K562 (cell line): Measurements from ENCODE around the gene TYW1. TPM values are rescaled to one million over a fixed set of nuclear protein-coding genes. Genes with fewer than 3 reads are reported as not detected.

Experiments
- ATAC-seq: fragments of 200-7000 bp; cut with Tn5 transposase; 3 replicates; pipeline ENCODE4 v1.9.1; 2020; ENCODE audit warnings: moderate library complexity
- BruUV-seq: library from RNA; stranded (reverse); fragments of 400-500 nt; replicated peaks from 2 replicates; lab custom pipeline; 2021; lab: Mats Ljungman, UMichigan
- CTCF ChIA-PET: fragments of 300-600 bp; formaldehyde crosslinking; extraction: SDS; loops from one replicate; lab custom pipeline; 2021; ENCODE audit warnings: low intra/inter-chr PET ratio; lab: Yijun Ruan, JAX
- POLR2A ChIA-PET: fragments of 300-600, 350-650 bp; sonication (Branson Sonifier 250); formaldehyde crosslinking; extraction: SDS; loops from one replicate; lab custom pipeline; 2021; ENCODE audit warnings: antibody characterized with exemption, inconsistent platforms; lab: Yijun Ruan, JAX
- DNase-seq, 4 experiments: peaks; one replicate each; pipeline versions ENCODE4 v3.0.0 to v3.0.0-alpha.2; 2011 to 2018; ENCODE audit warnings: low spot score in 3 of 4, mixed read lengths in 3 of 4; ENCODE audit errors: extremely low read depth in 1 of 4
- FAIRE-seq: peaks from 2 replicates; lab custom pipeline; 2011; peaks lifted over from hg19 to GRCh38; lab: Jason Lieb, UNC
- H2AFZ ChIP-seq: 2 replicates; pipeline ENCODE4 v1.6.0; 2011; ENCODE audit warnings: low read depth, low read length, control low read depth, inconsistent platforms
- H3K27ac ChIP-seq: fragments of 200-600 bp; 3 replicates; pipeline ENCODE4 v1.8.0; 2011; ENCODE audit warnings: low read depth, mild to moderate bottlenecking, control low read depth, inconsistent platforms, low read length, moderate library complexity, mixed read lengths; ENCODE audit errors: extremely low read depth
- H3K27me3 ChIP-seq, 2 experiments: fragments of 300-600 bp in 1 of 2; 2 replicates in 1 of 2; 3 replicates in 1 of 2; pipeline versions ENCODE4 v1.6.0 to v1.8.0; 2011; ENCODE audit warnings: inconsistent platforms in 2 of 2, low read length in 2 of 2, mild to moderate bottlenecking in 1 of 2, mixed read lengths in 1 of 2, moderate library complexity in 1 of 2; ENCODE audit not compliant: control insufficient read depth in 2 of 2, insufficient read depth in 2 of 2
- H3K36me3 ChIP-seq: fragments of 300-600 bp; 3 replicates; pipeline ENCODE4 v1.8.0; 2011; ENCODE audit warnings: mild to moderate bottlenecking, low read length, inconsistent platforms; ENCODE audit not compliant: control insufficient read depth, insufficient read depth
- H3K4me1 ChIP-seq, 2 experiments: fragments of 200-600 bp in 1 of 2; replicated peaks in 1 of 2; 2 replicates in 1 of 2; 3 replicates in 1 of 2; pipeline versions ENCODE4 v1.5.1 to v1.8.0; 2011; ENCODE audit warnings: inconsistent platforms in 2 of 2, low read length in 2 of 2, mild to moderate bottlenecking in 1 of 2, mixed read lengths in 1 of 2, moderate library complexity in 1 of 2; ENCODE audit not compliant: control insufficient read depth in 2 of 2, insufficient read depth in 2 of 2
- H3K4me2 ChIP-seq: 2 replicates; pipeline ENCODE4 v1.6.1; 2011; ENCODE audit warnings: low read length, control low read depth, inconsistent platforms, mixed read lengths; ENCODE audit not compliant: insufficient read depth
- H3K4me3 ChIP-seq: fragments of 200-600 bp; sonication (generic), shearing (Covaris generic); 2 replicates; pipeline ENCODE4 v1.5.1; 2016; ENCODE audit warnings: control low read depth, inconsistent platforms
- H3K79me2 ChIP-seq: fragments of 200-600 bp; 3 replicates; pipeline ENCODE4 v1.8.0; 2011; ENCODE audit warnings: low read length, inconsistent platforms; ENCODE audit not compliant: control insufficient read depth, insufficient read depth
- H3K9ac ChIP-seq, 2 experiments: 2 replicates each; pipeline versions ENCODE4 v1.6.0 to v1.6.1; 2011; ENCODE audit warnings: low read depth in 2 of 2, low read length in 2 of 2, control low read depth in 1 of 2, inconsistent platforms in 1 of 2, mild to moderate bottlenecking in 1 of 2, mixed read lengths in 1 of 2; ENCODE audit not compliant: insufficient read depth in 1 of 2
- H3K9me1 ChIP-seq: one replicate; pipeline ENCODE4 v1.6.0; 2011; ENCODE audit warnings: inconsistent platforms, mild to moderate bottlenecking, low read length, moderate library complexity; ENCODE audit not compliant: control insufficient read depth, insufficient read depth
- H3K9me3 ChIP-seq: replicated peaks from 2 replicates; pipeline ENCODE4 v1.5.1; 2011; ENCODE audit warnings: low read depth, low read length, inconsistent platforms; ENCODE audit not compliant: control insufficient read depth, insufficient read depth
- H4K20me1 ChIP-seq: replicated peaks from 2 replicates; pipeline ENCODE4 v1.6.1; 2011; ENCODE audit warnings: low read length, inconsistent platforms, mixed read lengths; ENCODE audit not compliant: control insufficient read depth, insufficient read depth
- CSDE1 ChIP-seq, 2 experiments: fragments of 450-650 bp; IDR thresholded peaks; 2 replicates each; pipeline ENCODE4 v1.6.1; 2016; ENCODE audit warnings: mild to moderate bottlenecking in 1 of 2
- HDAC3 ChIP-seq: fragments of 450-650 bp; IDR thresholded peaks from 2 replicates; pipeline ENCODE4 v1.6.1; 2018; ENCODE audit warnings: borderline replicate concordance, mild to moderate bottlenecking, moderate library complexity; ENCODE audit not compliant: partially characterized antibody
- POLR2AphosphoS5 ChIP-seq: IDR thresholded peaks from 2 replicates; pipeline ENCODE4 v1.6.1; 2011; ENCODE audit warnings: mild to moderate bottlenecking, low read depth, low read length, moderate library complexity; ENCODE audit not compliant: control insufficient read depth, insufficient read depth
- ZNF740 ChIP-seq, 3 experiments: fragments of 200-800 bp in 1 of 3; sonication (Bioruptor generic) in 1 of 3; sonication (generic) in 1 of 3; formaldehyde crosslinking in 1 of 3; IDR thresholded peaks; 2 replicates each; pipeline versions ENCODE4 v1.6.1 to v1.8.0; 2016 to 2022; ENCODE audit warnings: mild to moderate bottlenecking in 2 of 3, missing compliant biosample characterization in 2 of 3, missing genetic modification characterization in 2 of 3, missing genetic modification reagents in 1 of 3
- WGBS: fragments of 100-300 bp; shearing (Covaris generic); methylation state at CpG from one replicate; pipeline ENCODE4 v1.1.6; 2016; ENCODE audit warnings: low coverage, mixed read lengths; ENCODE audit not compliant: insufficient coverage; ENCODE audit errors: missing lambda C conversion rate; 5-methylcytosine and 5-hydroxymethylcytosine counted together
- in situ Hi-C: fragments of 300-500 bp; cut with MboI; formaldehyde crosslinking; loops from 4 replicates; pipeline ENCODE4 v1.15.0; 2018; ENCODE audit warnings: inconsistent platforms, mixed read lengths
- intact Hi-C: fragments of 100-400 bp; cut with micrococcal nuclease; formaldehyde crosslinking; loops from 2 replicates; pipeline ENCODE4 v1.14.2; 2022
- polyA plus RNA-seq, 8 experiments: library from polyadenylated mRNA; depleted of rRNA in 4 of 8; stranded (reverse) in 5 of 8; unstranded in 3 of 8; fragments of >200 nt; fragmentation: Nextera tagmentation in 2 of 8; fragmentation: Illumina TruSeq in 1 of 8; extraction: Ambion mirVana in 2 of 8; extraction: Trizol in 1 of 8; gene quantifications; 2 replicates each; pipeline versions ENCODE4 v1.2.1 to v1.2.3, GENCODE V29; 2011 to 2014; ENCODE audit warnings: inconsistent platforms in 1 of 8, missing spikeins in 1 of 8
- total RNA-seq, 7 experiments: library from RNA; depleted of rRNA in 6 of 7; stranded (reverse); fragments of >200 nt in 6 of 7; fragmentation: Illumina TruSeq in 2 of 7; extraction: Trizol in 2 of 7; gene quantifications; 2 replicates each; pipeline versions ENCODE4 v1.2.1 to v1.2.3, GENCODE V29; 2011 to 2021; ENCODE audit warnings: low replicate concordance in 1 of 7

TYW1 gene
- total and polyA plus RNA-seq, 9 of the 15 experiments (the other 6 are each of a cell fraction or from before 2014, with no cell fraction given), result 17.4 to 32.0 (median 26.2) TPM

GRCh38 chr7:66950763-66951162 lies 45.9 kb upstream of the TYW1 start:
- Histone ChIP-seq H4K20me1 (no peaks in the 10 kb centered on the region), H3K36me3 (peaks cover 89% of the 10 kb centered on the region), H3K79me2 (no peaks in the 10 kb centered on the region), H3K4me2 (no peak overlapping the region), H3K4me1 (peaks cover 0 to 4% of the 10 kb centered on the region in 2 experiments; a peak in 1 of 5 replicates), H2AFZ (no peak overlapping the region), H3K27ac (no peak overlapping the region), H3K27me3 (no peaks in the 10 kb centered on the region), H3K9ac (no peak overlapping the region), H3K9me3 (no peaks in the 10 kb centered on the region), H3K9me1 (peaks cover 3% of the 10 kb centered on the region), H3K4me3 (no peak overlapping the region)
- WGBS, result 87% methylated on average over 8 of the region's 8 CpGs
- no TSS peak for BruUV-seq
- in situ Hi-C loops (no loop called here), intact Hi-C loops (no loop called here)
- ATAC-seq (no peak), DNase-seq (no peak), FAIRE-seq (no peak)
- ChIA-PET POLR2A (interaction anchor here (1.5 kb wide), 1 partner anchor 21 kb away, joined by 6 read pairs; no protein-coding TSS in a partner anchor), CTCF (no interaction called here)
- TF ChIP-seq POLR2AphosphoS5 (no peak), HDAC3 (no peak)

GRCh38 chr7:66952343-66953043 lies 44.1 kb upstream of the TYW1 start:
- intact Hi-C loops (no loop called here), in situ Hi-C loops (no loop called here)
- FAIRE-seq, result no peak
- no peaks in the 10 kb centered on the region for H3K9me3 ChIP-seq
- WGBS, result 84% methylated on average over 11 of the region's 11 CpGs
- no peak overlapping the region for H3K4me3 ChIP-seq
- no peaks in the 10 kb centered on the region for H4K20me1 ChIP-seq
- ChIA-PET POLR2A (interaction anchor here (0.7 to 0.8 kb wide), 3 partner anchors 8 to 28 kb away, joined by 3 read pairs; no protein-coding TSS in a partner anchor), CTCF (no interaction called here)
- peak; percentile 76; the same call in 1 of the 2 replicates for TF ChIP-seq ZNF740 (CRISPR knock-in tag; IDR thresholded peaks at IDR 0.05)
- TF ChIP-seq ZNF740 (tag; IDR thresholded peaks at IDR 0.05), result 0 out of 4 replicates have a peak, but pooled peaks of 1 of the 2 experiments have one; percentile 52
- TF ChIP-seq CSDE1 (IDR thresholded peaks at IDR 0.05), result no peak
- no peaks in the 10 kb centered on the region for H3K27me3 ChIP-seq
- no peak overlapping the region for H3K4me2 ChIP-seq
- no peak for DNase-seq
- no peaks in the 10 kb centered on the region for H3K79me2 ChIP-seq
- H3K9ac ChIP-seq, result peak overlapping the region in 1 of 2 experiments; percentile 77; a peak in 2 of 4 replicates
- ATAC-seq, result peak; percentile 49
- H3K9me1 ChIP-seq, result peaks cover 3% of the 10 kb centered on the region
- peaks cover 92% of the 10 kb centered on the region for H3K36me3 ChIP-seq
- no peak overlapping the region for H3K27ac ChIP-seq
- H3K4me1 ChIP-seq, result peaks cover 0 to 4% of the 10 kb centered on the region in 2 experiments; a peak in 1 of 5 replicates
- H2AFZ ChIP-seq, result no peak overlapping the region
- BruUV-seq, result no TSS peak
